ENCODE results near the gene CNTNAP2. TPM values are rescaled to one million over a fixed set of nuclear protein-coding genes. Genes with fewer than 3 reads are reported as not detected.

CNTNAP2 gene
- total and polyA plus RNA-seq, 12 donors, result 0.07 to 0.77 (median 0.24) TPM

DNA sequence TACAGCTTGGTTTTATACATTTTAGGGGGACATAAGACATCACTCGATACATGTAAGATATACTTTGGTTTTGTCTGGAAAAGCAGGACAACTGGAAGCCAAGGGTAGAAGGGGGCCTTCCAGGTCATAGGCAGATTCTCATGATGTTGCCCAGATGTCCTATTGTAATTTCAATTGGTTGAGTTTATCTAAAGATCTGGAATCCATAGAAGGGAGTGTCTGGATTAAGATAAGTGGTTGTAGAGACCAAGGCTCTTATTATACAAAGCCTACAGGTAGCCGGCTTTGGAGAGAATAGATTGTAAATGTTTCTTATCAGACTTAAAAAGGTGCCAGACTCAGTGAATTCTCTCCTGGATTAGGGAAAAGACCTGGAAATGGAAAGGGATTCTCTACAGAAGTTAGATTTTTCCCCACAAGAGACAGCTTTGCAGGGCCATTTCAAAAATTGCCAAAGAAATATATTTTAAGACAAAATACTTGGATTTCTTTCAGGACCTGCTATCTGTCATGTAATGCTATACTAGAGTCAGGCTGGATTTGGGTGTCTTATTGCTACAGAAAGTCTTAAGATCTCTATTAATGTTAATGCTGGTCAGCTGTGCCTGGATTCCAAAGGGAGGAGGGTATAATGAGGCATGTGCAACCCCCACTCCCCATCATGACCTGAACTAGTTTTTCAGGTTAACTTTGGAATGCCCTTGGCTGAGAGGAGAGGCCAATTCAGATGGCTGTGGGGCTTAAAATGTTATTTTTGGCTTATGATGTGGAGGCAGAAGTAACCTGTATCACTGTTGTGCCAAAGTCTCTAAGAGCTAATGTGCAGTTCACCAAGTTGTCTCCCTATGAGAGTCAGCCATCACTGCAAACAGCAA, 1962.8 kb downstream of the CNTNAP2 start:
- 87 to 90% methylated on average over 2 of the region's 2 CpGs for WGBS, 2 donors
- ATAC-seq, result no peak
- TF ChIP-seq, protein P1, sequence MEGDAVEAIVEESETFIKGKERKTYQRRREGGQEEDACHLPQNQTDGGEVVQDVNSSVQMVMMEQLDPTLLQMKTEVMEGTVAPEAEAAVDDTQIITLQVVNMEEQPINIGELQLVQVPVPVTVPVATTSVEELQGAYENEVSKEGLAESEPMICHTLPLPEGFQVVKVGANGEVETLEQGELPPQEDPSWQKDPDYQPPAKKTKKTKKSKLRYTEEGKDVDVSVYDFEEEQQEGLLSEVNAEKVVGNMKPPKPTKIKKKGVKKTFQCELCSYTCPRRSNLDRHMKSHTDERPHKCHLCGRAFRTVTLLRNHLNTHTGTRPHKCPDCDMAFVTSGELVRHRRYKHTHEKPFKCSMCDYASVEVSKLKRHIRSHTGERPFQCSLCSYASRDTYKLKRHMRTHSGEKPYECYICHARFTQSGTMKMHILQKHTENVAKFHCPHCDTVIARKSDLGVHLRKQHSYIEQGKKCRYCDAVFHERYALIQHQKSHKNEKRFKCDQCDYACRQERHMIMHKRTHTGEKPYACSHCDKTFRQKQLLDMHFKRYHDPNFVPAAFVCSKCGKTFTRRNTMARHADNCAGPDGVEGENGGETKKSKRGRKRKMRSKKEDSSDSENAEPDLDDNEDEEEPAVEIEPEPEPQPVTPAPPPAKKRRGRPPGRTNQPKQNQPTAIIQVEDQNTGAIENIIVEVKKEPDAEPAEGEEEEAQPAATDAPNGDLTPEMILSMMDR (IDR thresholded peaks at IDR 0.05), result no peak
- intact Hi-C loops (cut with DNase I), result loop anchor here in 5 of 10 donors (5.0 to 10.0 kb wide), 4 partner anchors 832 to 1345 kb away; no protein-coding TSS in a partner anchor
- Histone ChIP-seq H3K36me3 (no peaks in the 10 kb centered on the region), H3K4me3 (no peak overlapping the region), H3K27me3 (no peaks in the 10 kb centered on the region), H3K4me1 (no peaks in the 10 kb centered on the region), H3K9me3 (no peaks in the 10 kb centered on the region), H3K27ac (no peak overlapping the region)
- no peak for DNase-seq

DNA sequence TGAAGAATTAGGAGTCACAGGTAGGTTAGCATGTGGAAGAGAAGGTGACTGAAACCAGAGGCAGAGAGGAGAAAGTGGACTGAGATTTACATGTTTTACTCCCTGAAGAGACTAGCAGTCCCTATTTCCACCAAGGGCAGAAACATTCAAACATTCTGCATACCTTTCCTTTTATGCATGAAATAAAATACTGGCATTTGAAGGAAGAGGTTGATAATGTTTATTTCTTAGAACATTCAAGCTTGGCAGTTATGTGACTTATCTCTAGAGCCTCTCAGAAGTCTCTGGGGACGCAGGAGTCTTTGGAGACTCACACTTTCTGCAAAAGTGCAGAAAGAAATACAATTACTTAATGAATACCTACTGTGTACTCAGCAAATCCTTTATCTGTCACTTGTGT, 1966.8 kb downstream of the CNTNAP2 start:
- H3K27ac ChIP-seq, result no peak overlapping the region
- peaks cover 0 to 3% (median 0%) of the 10 kb centered on the region in 11 donors for H3K9me3 ChIP-seq
- DNase-seq (no peak), ATAC-seq (no peak)
- intact Hi-C loops (cut with DNase I), result loop anchor here in 5 of 10 donors (5.0 to 10.0 kb wide), 4 partner anchors 836 to 1349 kb away; no protein-coding TSS in a partner anchor
- 17 to 38% methylated on average over 1 of the region's 1 CpG for whole genome bisulfite sequencing, 2 donors
- H3K4me3 ChIP-seq, result no peak overlapping the region
- TF ChIP-seq, protein P1 (IDR thresholded peaks at IDR 0.05), result no peak
- H3K4me1 ChIP-seq, result no peaks in the 10 kb centered on the region
- peaks cover 0 to 11% (median 0%) of the 10 kb centered on the region in 7 donors for H3K27me3 ChIP-seq
- H3K36me3 ChIP-seq, result no peaks in the 10 kb centered on the region

DNA sequence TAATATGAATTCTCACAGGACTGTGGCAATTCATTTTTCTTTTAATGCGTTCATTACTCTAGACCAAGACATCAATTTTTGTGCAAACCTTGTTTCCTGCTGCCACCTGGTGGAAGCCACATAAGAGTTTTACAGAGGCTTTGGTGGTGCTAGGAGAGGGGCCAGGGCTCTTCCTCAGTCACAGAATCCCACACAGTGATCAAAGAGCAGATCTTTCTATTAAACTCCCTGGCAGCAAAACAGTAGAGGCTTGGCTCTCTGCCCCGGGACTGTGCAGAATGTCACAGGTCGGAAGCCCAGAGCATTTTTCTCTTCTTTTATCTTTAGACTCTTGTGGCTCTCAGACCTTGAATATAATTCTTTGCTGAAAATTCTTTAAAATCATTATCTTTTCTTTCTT, 1967.5 kb downstream of the CNTNAP2 start:
- no peaks in the 10 kb centered on the region for H3K36me3 ChIP-seq
- H3K27me3 ChIP-seq, result peaks cover 0 to 11% (median 3%) of the 10 kb centered on the region in 7 donors
- H3K9me3 ChIP-seq, result peaks cover 0 to 9% (median 0%) of the 10 kb centered on the region in 11 donors
- H3K4me1 ChIP-seq, result no peaks in the 10 kb centered on the region
- intact Hi-C loops (cut with DNase I), result loop anchor here in 5 of 10 donors (5.0 to 10.0 kb wide), 4 partner anchors 837 to 1349 kb away; no protein-coding TSS in a partner anchor
- H3K4me3 ChIP-seq, result no peak overlapping the region
- peak in 2 of 8 donors; percentile 33 to 66 for ATAC-seq
- H3K27ac ChIP-seq, result no peak overlapping the region
- peak in 1 of 2 donors; percentile 33 for DNase-seq
- WGBS, 2 donors, result 2 to 4% methylated on average over 3 of the region's 3 CpGs
- TF ChIP-seq, protein P1 (IDR thresholded peaks at IDR 0.05), result peak; percentile 39 to 72 (median 64)

DNA sequence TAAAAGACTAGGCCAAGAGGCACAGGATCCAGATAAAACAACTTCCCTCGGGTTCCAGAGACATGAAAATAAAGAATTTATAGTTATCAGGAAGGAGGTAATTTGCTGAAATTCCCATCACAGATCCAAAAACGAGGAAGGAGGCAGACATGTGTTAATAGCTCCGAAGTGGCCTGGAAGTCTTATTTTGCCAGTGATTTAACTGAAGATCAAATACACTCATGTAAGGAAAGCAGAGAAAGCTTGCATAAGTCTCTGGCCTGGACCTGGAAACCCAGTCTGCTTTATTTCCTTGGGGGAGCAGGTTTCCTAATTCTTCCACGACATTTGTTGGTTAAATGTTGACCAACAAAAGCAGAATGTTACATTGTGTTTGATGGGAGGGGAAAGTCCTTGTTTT, 1975.3 kb downstream of the CNTNAP2 start:
- no peak for DNase-seq
- 49 to 66% methylated on average over 4 of the region's 4 CpGs for WGBS, 2 donors
- Histone ChIP-seq H3K9me3 (peaks cover 0 to 15% (median 0%) of the 10 kb centered on the region in 11 donors), H3K4me3 (no peak overlapping the region), H3K4me1 (no peaks in the 10 kb centered on the region), H3K27ac (no peak overlapping the region), H3K27me3 (peaks cover 0 to 20% (median 10%) of the 10 kb centered on the region in 7 donors), H3K36me3 (no peaks in the 10 kb centered on the region)
- no peak for ATAC-seq
- intact Hi-C loops (cut with DNase I), result no loop called here
- TF ChIP-seq, protein P1 (IDR thresholded peaks at IDR 0.05), result no peak

Data from heart right ventricle (tissue), 16 donors.